ENCODE results near the gene CFAP68.

- TF ChIP-seq CTCF (IDR thresholded peaks at IDR 0.05) (no peak), POLR2A (IDR thresholded peaks at IDR 0.05) (no peak)
These were observed 46.6 kb downstream of the CFAP68 start for GRCh38 chr11:111925953-111926352.

Data from heart left ventricle (tissue), 13 donors.